SIG-M5 treated with dmso at 0.1 percent for 504 hours (cell line): Measurements from ENCODE around the gene PLAAT4.
"Not testable (repeated sequence)": the region's sequence is repeated elsewhere in the genome, so short reads cannot be mapped to it uniquely, and the experiment has no call there.

Source experiments
- DNase-seq: peaks from one replicate; lab custom pipeline; 2025; ENCODE audit not compliant: unreplicated experiment; lab: John Stamatoyannopoulos, UW

The PLAAT4 gene

DNA sequence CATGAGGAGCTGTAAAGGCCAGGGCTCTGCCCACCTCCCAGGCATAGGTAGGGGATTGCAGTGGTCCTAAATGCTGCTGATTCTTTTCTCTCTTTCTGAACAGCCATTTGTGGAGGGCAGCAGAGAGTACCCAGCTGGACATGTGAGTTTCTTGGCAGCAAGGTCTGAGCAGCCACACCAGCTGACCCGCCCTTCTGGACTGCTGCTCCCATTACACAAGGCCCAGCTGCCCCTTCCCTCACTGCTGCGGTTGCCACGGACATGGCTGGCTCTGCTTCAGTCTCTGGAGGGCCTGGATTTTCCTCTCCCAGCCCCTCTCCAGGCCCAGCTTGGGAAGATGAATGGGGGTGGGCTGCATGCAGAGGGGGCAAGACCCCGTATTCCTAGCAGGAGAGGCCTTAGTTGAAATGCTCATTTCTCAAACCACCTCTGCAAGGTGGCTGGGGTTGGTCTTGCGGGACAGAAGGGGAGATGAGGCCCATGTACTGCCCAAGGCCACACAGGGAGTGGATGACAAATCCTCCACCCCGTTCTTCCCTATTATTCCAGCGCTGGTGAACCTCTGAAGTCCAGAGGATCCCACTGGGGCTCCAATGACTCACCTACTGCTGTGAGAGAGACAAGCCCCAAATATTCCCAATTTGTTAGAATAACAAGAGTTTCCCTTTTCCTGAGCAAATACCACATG is 26.1 kb upstream of the PLAAT4 start:
- DNase-seq = no peak

GRCh38 chr11:63511048-63511748 is 25.4 kb upstream of the PLAAT4 start:
- DNase-seq = no peak

- DNase-seq = no peak
Observed at GRCh38 chr11:63512816-63513215, 23.8 kb upstream of the PLAAT4 start.

- DNase-seq = no peak
Observed at GRCh38 chr11:63516109-63516508, 20.5 kb upstream of the PLAAT4 start.

- no peak for DNase-seq
Observed at GRCh38 chr11:63517156-63517555, 19.5 kb upstream of the PLAAT4 start.

DNA sequence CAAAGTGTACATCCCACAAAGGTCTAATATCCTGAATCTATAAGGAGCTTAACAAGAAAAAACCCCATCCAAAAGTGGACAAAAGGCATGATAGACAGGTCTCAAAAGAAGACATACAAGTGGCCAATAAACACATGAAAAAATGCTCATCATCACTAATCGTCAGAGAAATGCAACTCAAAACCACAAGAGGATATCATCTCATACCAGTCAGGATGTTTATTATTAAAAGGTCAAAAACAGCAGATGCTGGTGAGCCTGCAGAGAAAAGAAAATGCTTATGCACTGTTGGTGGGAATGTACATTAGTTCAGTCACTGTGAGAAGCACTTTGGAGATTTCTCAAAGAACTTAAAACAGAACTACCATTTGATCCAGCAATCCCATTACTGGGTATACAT is 18.1 kb upstream of the PLAAT4 start:
- DNase-seq = no peak

DNA sequence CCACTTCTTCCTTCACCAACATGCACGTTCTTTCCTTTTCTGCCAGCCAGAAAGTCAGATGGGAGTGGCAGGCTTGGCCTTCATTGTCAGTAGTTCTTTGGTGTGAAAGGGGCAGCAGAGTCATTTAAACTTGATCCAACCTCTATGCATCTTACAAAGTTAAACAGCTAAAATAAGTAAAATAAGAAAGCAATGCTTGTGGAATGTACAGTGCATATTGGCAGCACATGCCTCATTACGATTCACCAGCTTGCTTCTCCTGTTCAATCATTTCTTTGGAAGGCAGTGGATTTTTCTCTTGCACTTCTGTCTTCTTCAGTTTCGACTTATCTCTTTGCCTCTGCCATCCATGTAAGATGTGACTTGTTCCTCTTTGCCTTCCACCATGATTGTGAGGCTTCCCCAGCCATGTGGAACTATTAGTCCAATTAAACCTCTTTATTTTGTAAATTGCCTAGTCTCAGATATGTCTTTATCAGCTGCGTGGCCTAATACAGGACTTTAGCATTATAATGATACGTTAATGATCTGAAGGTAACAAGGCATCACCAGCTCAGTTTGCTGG is 15.9 kb upstream of the PLAAT4 start:
- no peak for DNase-seq

DNA sequence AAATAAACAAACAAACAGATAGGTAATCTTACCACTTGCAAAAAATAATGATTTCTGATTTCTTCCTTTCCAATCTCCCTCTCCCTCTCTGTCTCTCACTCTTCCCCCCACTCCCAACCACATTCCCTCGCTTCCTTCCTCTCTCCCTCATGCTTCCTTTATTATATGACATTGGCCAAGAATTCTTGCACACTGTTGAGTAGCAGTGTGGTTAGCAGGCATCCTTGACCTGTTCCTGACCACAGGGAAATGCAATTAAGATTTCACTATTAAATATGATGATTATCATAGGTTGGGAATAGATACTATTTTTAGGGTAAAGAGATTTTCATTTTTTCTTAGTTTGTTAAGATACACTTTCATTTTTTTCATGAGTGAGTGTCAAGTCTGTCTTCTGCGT is 14.7 kb upstream of the PLAAT4 start:
- DNase-seq = no peak

DNA sequence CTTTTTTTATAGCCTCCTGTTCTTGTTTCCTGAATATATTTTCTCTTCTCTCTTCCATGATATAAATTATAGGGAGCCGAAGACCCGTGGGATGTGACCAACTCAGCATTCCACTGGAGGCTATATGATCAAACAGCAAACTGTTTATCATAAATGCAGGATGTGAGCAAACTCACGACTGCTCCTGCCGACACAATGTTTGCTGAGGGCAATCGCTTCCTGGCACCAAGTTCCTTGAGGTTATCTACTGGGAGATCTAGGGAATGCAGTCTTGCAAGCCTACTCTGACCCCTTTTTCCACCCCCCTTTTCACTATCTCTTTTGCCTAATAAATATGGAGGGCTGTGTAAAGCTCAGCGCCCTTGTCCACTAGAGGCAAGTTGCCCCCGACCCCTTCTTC is 13.5 kb upstream of the PLAAT4 start:
- no peak for DNase-seq

GRCh38 chr11:63527667-63528066 is 8.9 kb upstream of the PLAAT4 start:
- no peak for DNase-seq

GRCh38 chr11:63528156-63528555 is 8.5 kb upstream of the PLAAT4 start:
- DNase-seq = not testable (repeated sequence)

- not testable (repeated sequence) for DNase-seq
Observed at GRCh38 chr11:63528729-63529278, 7.8 kb upstream of the PLAAT4 start.

- DNase-seq = not testable (repeated sequence)
Observed at GRCh38 chr11:63529373-63529772, 7.2 kb upstream of the PLAAT4 start.

GRCh38 chr11:63530021-63530420 is 6.6 kb upstream of the PLAAT4 start:
- DNase-seq = no peak

- peak; percentile 22 for DNase-seq
Observed at GRCh38 chr11:63531074-63531792, 5.4 kb upstream of the PLAAT4 start.

GRCh38 chr11:63532117-63532516 is 4.5 kb upstream of the PLAAT4 start:
- DNase-seq = no peak

- DNase-seq = no peak
Observed at GRCh38 chr11:63532799-63533475, 3.7 kb upstream of the PLAAT4 start.

DNA sequence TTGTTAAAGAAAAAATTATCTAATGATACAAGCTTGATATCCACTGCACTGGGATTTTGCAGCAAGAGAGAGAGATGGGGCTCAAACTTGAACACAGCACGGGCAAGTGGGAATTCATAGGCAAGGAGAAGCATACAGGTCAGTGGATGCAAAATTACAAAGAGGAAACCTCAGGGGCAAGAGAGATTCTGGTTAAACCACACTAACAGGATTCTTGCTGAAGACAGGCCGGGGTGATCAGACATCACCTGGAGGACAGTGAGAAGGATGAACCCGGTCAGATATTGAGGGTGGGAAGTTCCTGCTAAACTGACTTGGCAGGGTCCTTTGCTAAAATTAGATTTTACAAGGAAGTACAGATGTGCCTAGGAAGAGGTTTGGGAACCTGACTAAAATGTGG is 2.5 kb upstream of the PLAAT4 start:
- no peak for DNase-seq

GRCh38 chr11:63534895-63535461 is 1.6 kb upstream of the PLAAT4 start:
- DNase-seq = no peak

- DNase-seq = no peak
Observed at GRCh38 chr11:63535734-63536133, 874 bp upstream of the PLAAT4 start.
